Smooth muscle cell of trachea (primary cell): ENCODE results near the gene ESRRB. TPM values are rescaled to one million over a fixed set of nuclear protein-coding genes. Genes with fewer than 3 reads are reported as not detected.

Source experiments
- total RNA-seq: library from RNA; depleted of rRNA; stranded (reverse); fragments of >200 nt; gene quantifications from 2 replicates; pipeline ENCODE4 v1.2.1, GENCODE V29; 2014

ESRRB gene
- under 0.01 TPM in 1 of 2 replicates, not detected in the other for total RNA-seq

DNA sequence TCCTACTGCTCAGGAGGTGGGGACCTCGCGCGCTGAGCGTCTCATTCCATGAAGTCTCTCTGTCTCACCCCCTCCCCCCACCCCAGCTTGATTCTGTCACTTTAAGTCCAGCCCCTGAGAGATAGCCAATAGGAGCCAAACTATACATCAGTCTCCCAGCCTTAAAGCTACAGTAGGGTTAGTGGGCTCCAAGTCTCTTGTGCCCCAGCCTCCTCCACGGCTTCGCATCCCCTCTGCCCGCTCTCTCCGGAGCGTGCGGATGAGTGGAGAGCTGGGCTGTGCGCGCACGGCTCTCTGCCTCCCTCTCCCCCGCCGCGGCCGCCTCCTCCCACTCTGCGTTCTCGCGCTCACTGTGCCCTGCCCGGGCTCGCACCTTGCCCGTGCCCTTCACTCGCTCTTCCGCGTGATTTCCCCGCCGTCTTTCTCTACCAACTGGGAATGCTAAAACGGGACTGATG is at the start of gene ESRRB:
Gene ESRRB (plus strand): TSS at position 191 of the 458 bp plus-strand sequence. CDS start 265 bp downstream, at position 456.

Other genes with a start within 250 kb of the ESRRB start
- gene GPATCH2L, start 224.2 kb upstream of the ESRRB start, total RNA-seq: 48.5 and 60.4 TPM in 2 replicates